GM12875 (cell line): ENCODE results near the gene PPP4R1.

Experiments
- H3K4me3 ChIP-seq: one replicate; pipeline ENCODE4 v1.5.1; 2011; ENCODE audit warnings: low read depth, low read length, control low read depth
- CTCF ChIP-seq: IDR thresholded peaks from 2 replicates; pipeline ENCODE4 v1.5.1; 2011; ENCODE audit warnings: low read depth, mild to moderate bottlenecking, control low read depth, inconsistent platforms, low read length, moderate library complexity, borderline replicate concordance; ENCODE audit not compliant: insufficient read depth

PPP4R1 gene

GRCh38 chr18:9627642-9628041 lies 13.3 kb upstream of the PPP4R1 start:
- TF ChIP-seq CTCF, result no peak
- H3K4me3 ChIP-seq, result no peak overlapping the region

GRCh38 chr18:9619990-9620389 lies 5.6 kb upstream of the PPP4R1 start:
- no peak overlapping the region for H3K4me3 ChIP-seq
- TF ChIP-seq CTCF, result no peak

DNA sequence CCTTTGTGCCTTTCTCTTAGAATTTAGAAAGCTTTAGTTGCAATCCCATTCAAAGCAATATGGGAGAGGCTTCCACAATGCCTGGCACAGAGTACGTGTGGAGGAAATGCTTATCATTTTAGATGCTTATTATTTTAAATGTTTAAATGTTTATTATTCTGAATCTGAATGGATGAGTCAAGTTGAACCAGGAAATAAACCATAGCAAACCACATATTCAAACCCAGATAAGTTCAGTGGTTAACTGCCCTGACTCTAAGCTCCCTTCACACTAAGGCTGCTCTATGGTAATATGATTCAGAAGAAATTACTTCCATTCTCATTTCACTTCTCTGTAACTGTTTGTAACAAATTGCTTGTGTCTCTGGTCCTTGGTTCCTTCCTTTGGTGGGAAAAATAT lies 5.2 kb upstream of the PPP4R1 start:
- no peak for TF ChIP-seq CTCF

DNA sequence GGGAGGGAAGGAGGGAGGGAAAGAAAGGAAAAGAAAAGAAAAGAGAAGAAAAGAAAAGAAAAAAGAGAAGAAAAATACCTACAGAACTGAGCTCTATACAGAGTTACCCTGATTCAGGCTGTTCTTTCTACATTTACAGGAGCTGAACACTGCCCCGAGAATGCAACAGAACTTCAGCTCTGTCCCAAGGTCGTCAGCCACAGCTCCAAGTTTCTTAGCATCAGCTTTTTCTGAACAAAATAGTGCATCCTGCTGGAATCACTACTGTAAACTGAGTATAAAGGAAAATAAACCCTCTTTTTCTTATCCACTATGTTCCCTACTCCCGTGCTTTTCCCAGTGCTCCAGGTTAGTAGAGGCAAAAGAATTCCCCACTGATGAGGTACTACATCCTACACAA lies 4.7 kb upstream of the PPP4R1 start:
- no peak for TF ChIP-seq CTCF
- H3K4me3 ChIP-seq, result no peak overlapping the region

More for the DNA sequence above, 5.2 kb upstream of the PPP4R1 start:
- no peak overlapping the region for H3K4me3 ChIP-seq

- TF ChIP-seq CTCF, result no peak
- no peak overlapping the region for H3K4me3 ChIP-seq
Measured at GRCh38 chr18:9617006-9617542, 2.7 kb upstream of the PPP4R1 start.

GRCh38 chr18:9616049-9616448 lies 1.7 kb upstream of the PPP4R1 start:
- no peak overlapping the region for H3K4me3 ChIP-seq
- TF ChIP-seq CTCF, result no peak

- no peak for TF ChIP-seq CTCF
Measured at GRCh38 chr18:9615280-9615797, 980 bp upstream of the PPP4R1 start.

More at GRCh38 chr18:9615280-9615797, 980 bp upstream of the PPP4R1 start:
- H3K4me3 ChIP-seq, result peak overlapping the region; percentile 64
